Neural cell (in vitro differentiated cells): ENCODE data around the gene NFIA. TPM values are rescaled to one million over a fixed set of nuclear protein-coding genes. Genes with fewer than 3 reads are reported as not detected.

Source experiments
- H2AFZ ChIP-seq: fragments of 200-600, 300-800 bp; sonication (generic), shearing (Covaris generic); 2 replicates; pipeline ENCODE4 v1.6.0; 2014; ENCODE audit warnings: low read depth, mild to moderate bottlenecking, antibody characterized with exemption, low read length, moderate library complexity
- H3F3A ChIP-seq: fragments of 200-600 bp; shearing (Covaris generic); 2 replicates; pipeline ENCODE4 v1.6.1; 2016; ENCODE audit warnings: mild to moderate bottlenecking, moderate library complexity, mixed read lengths, antibody characterized with exemption, low read length; ENCODE audit not compliant: insufficient read depth, poor library complexity, severe bottlenecking
- H3K27ac ChIP-seq: fragments of 200-600, 300-800 bp; sonication (generic), shearing (Covaris generic); 2 replicates; pipeline ENCODE4 v1.5.1; 2014; ENCODE audit warnings: mild to moderate bottlenecking, low read length, moderate library complexity
- H3K27me3 ChIP-seq: fragments of 300-800, 200-600 bp; sonication (generic), shearing (Covaris generic); 2 replicates; pipeline ENCODE4 v1.6.0; 2014; ENCODE audit warnings: mild to moderate bottlenecking, low read depth, low read length, moderate library complexity; ENCODE audit not compliant: insufficient read depth
- H3K36me3 ChIP-seq: fragments of 300-800, 200-600 bp; sonication (generic), shearing (Covaris generic); 2 replicates; pipeline ENCODE4 v1.5.1; 2014; ENCODE audit warnings: mild to moderate bottlenecking, antibody characterized with exemption, low read length, moderate library complexity; ENCODE audit not compliant: insufficient read depth
- H3K4me2 ChIP-seq: fragments of 300-800, 200-600 bp; sonication (generic), shearing (Covaris generic); 2 replicates; pipeline ENCODE4 v1.6.0; 2014; ENCODE audit warnings: mild to moderate bottlenecking, low read length
- H3K4me3 ChIP-seq: fragments of 300-800, 200-600 bp; sonication (generic), shearing (Covaris generic); 2 replicates; pipeline ENCODE4 v1.5.1; 2014; ENCODE audit warnings: mild to moderate bottlenecking, low read length, moderate library complexity
- H3K79me2 ChIP-seq: fragments of 200-600 bp; shearing (Covaris generic); replicated peaks from 2 replicates; pipeline ENCODE4 v1.6.0; 2014; ENCODE audit warnings: mild to moderate bottlenecking, low read length, moderate library complexity; ENCODE audit not compliant: insufficient read depth
- H3K9ac ChIP-seq: fragments of 300-800, 200-600 bp; sonication (generic), shearing (Covaris generic); 2 replicates; pipeline ENCODE4 v1.6.1; 2016; ENCODE audit warnings: mild to moderate bottlenecking, low read length, mixed read lengths
- H3K9me2 ChIP-seq: fragments of 200-600 bp; shearing (Covaris generic); 2 replicates; pipeline ENCODE4 v1.6.1; 2016; ENCODE audit warnings: mild to moderate bottlenecking, low read length, mixed read lengths; ENCODE audit not compliant: insufficient read depth
- H3K9me3 ChIP-seq: fragments of 200-600, 300-800 bp; sonication (generic), shearing (Covaris generic); 2 replicates; pipeline ENCODE4 v1.6.1; 2016; ENCODE audit warnings: mild to moderate bottlenecking, mixed run types, low read length, moderate library complexity, mixed read lengths
- H4K20me1 ChIP-seq: fragments of 200-600 bp; shearing (Covaris generic); 2 replicates; pipeline ENCODE4 v1.6.1; 2016; ENCODE audit warnings: mild to moderate bottlenecking, mixed run types; ENCODE audit not compliant: insufficient read depth
- EP300 ChIP-seq: fragments of 450-650 bp; conservative IDR thresholded peaks from 2 replicates; pipeline ENCODE4 v1.6.1; 2014; ENCODE audit warnings: antibody characterized with exemption, mild to moderate bottlenecking, moderate library complexity; ENCODE audit not compliant: poor library complexity, severe bottlenecking
- EZH2 ChIP-seq: fragments of 200-600, 300-800 bp; shearing (Covaris generic), sonication (generic); IDR thresholded peaks from 2 replicates; pipeline ENCODE4 v1.6.1; 2014; ENCODE audit warnings: antibody characterized with exemption, low read length, borderline replicate concordance, mild to moderate bottlenecking; ENCODE audit not compliant: insufficient read depth, poor library complexity, severe bottlenecking
- MXI1 ChIP-seq: fragments of 450-650 bp; conservative IDR thresholded peaks from 2 replicates; pipeline ENCODE4 v1.6.1; 2014; ENCODE audit warnings: antibody characterized with exemption, mild to moderate bottlenecking; ENCODE audit not compliant: poor library complexity, severe bottlenecking
- POLR2AphosphoS5 ChIP-seq: IDR thresholded peaks from 2 replicates; pipeline ENCODE4 v1.6.1; 2012
- RAD21 ChIP-seq: fragments of 450-650 bp; conservative IDR thresholded peaks from 2 replicates; pipeline ENCODE4 v1.6.1; 2014; ENCODE audit warnings: antibody characterized with exemption, mild to moderate bottlenecking, moderate library complexity
- REST ChIP-seq: IDR thresholded peaks from 2 replicates; pipeline ENCODE4 v1.6.1; 2012; ENCODE audit warnings: borderline replicate concordance
- SMC3 ChIP-seq: fragments of 450-650 bp; conservative IDR thresholded peaks from 2 replicates; pipeline ENCODE4 v1.6.1; 2014; ENCODE audit warnings: antibody characterized with exemption, mild to moderate bottlenecking, moderate library complexity; ENCODE audit not compliant: poor library complexity
- TAF1 ChIP-seq: IDR thresholded peaks from 2 replicates; pipeline ENCODE4 v1.6.1; 2012; ENCODE audit warnings: low read depth
- polyA plus RNA-seq: library from polyadenylated mRNA; depleted of rRNA; stranded (reverse); fragments of >200 nt; gene quantifications from 2 replicates; pipeline ENCODE4 v1.2.3, GENCODE V29; 2014
- TF ChIP-seq, protein P1 (sequence below): fragments of 450-650 bp; IDR thresholded peaks from 2 replicates; pipeline ENCODE4 v1.5.1; 2014; ENCODE audit warnings: antibody characterized with exemption, mild to moderate bottlenecking, moderate library complexity; ENCODE audit not compliant: poor library complexity, severe bottlenecking

Gene NFIA
- polyA plus RNA-seq, 1 donor from 2014 or later, result 0.47 TPM

DNA sequence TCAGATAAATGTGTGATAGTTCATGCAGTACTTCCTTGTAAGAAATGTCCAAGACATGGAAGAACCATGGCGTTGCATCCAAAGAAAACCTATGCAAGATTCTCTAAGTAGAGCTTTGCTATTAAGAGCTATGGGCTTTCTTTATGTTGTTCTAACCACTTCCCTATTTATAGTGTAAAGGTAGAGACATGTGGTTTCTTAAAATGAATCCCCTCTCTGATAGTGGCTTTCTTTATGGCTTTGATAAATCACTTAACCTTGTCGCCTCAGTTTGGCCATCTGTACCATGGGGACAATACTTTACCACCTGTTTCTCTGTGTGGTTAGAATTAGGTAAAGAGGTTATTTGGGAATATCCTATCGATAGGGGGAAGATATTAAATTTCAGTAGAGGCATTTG lies 305.5 kb downstream of the NFIA start:
- Histone ChIP-seq H3K9me2 (no peaks in the 10 kb centered on the region), H3K4me2 (no peak overlapping the region), H3F3A (no peaks in the 10 kb centered on the region), H3K27me3 (no peaks in the 10 kb centered on the region), H4K20me1 (no peaks in the 10 kb centered on the region), H3K4me3 (no peak overlapping the region), H3K79me2 (no peaks in the 10 kb centered on the region), H2AFZ (no peak overlapping the region), H3K9me3 (no peaks in the 10 kb centered on the region), H3K36me3 (no peaks in the 10 kb centered on the region), H3K9ac (no peak overlapping the region), H3K27ac (no peak overlapping the region)
- no peak for TF ChIP-seq RAD21
- no peak for TF ChIP-seq MXI1
- TF ChIP-seq POLR2AphosphoS5, result no peak
- TF ChIP-seq SMC3, result no peak
- TF ChIP-seq TAF1, result no peak
- no peak for TF ChIP-seq EZH2
- TF ChIP-seq, protein P1, sequence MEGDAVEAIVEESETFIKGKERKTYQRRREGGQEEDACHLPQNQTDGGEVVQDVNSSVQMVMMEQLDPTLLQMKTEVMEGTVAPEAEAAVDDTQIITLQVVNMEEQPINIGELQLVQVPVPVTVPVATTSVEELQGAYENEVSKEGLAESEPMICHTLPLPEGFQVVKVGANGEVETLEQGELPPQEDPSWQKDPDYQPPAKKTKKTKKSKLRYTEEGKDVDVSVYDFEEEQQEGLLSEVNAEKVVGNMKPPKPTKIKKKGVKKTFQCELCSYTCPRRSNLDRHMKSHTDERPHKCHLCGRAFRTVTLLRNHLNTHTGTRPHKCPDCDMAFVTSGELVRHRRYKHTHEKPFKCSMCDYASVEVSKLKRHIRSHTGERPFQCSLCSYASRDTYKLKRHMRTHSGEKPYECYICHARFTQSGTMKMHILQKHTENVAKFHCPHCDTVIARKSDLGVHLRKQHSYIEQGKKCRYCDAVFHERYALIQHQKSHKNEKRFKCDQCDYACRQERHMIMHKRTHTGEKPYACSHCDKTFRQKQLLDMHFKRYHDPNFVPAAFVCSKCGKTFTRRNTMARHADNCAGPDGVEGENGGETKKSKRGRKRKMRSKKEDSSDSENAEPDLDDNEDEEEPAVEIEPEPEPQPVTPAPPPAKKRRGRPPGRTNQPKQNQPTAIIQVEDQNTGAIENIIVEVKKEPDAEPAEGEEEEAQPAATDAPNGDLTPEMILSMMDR, result no peak
- TF ChIP-seq REST, result no peak
- TF ChIP-seq EP300, result no peak

- Histone ChIP-seq H3K4me3 (no peak overlapping the region), H3K36me3 (no peaks in the 10 kb centered on the region), H3K9ac (no peak overlapping the region), H3K9me3 (no peaks in the 10 kb centered on the region), H2AFZ (no peak overlapping the region), H3K27ac (no peak overlapping the region), H3K4me2 (no peak overlapping the region), H3K79me2 (no peaks in the 10 kb centered on the region), H4K20me1 (no peaks in the 10 kb centered on the region), H3K27me3 (no peaks in the 10 kb centered on the region), H3F3A (no peaks in the 10 kb centered on the region), H3K9me2 (no peaks in the 10 kb centered on the region)
- TF ChIP-seq EP300 (no peak), EZH2 (no peak), POLR2AphosphoS5 (no peak), SMC3 (no peak), TAF1 (no peak), RAD21 (no peak), MXI1 (no peak)
- TF ChIP-seq, protein P1, result no peak
These were observed 306.2 kb downstream of the NFIA start for GRCh38 chr1:61388566-61388965.
